Measurements from ENCODE around the gene CCR5AS.
"Not testable (repeated sequence)": the region's sequence is repeated elsewhere in the genome, so short reads cannot be mapped to it uniquely, and the experiment has no call there.

Gene CCR5AS

GRCh38 chr3:46348823-46349482 lies 57.9 kb downstream of the CCR5AS start:
- no peak for DNase-seq
- ATAC-seq (replicated peaks): peak; percentile 36
- peak overlapping the region; percentile 81 to 88 for H3K27ac Mint-ChIP-seq

DNA sequence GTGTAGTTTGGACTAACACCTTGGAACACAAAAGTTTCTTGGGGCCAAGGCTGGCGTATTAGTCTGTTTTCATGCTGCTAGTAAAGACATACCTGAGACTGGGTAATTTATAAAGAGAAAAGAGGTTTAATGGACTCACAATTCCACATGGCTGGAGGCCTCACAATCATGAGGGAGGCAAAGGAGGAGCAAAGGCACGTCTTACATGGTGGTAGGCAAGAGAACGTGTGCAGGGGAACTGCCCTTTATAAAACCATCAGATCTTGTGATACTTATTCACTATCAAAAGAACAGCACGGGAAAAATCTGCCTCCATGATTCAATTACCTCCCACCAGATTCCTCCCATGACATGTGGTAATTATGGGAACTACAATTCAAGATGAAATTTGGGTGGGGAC lies 62.4 kb downstream of the CCR5AS start:
- Mint-ChIP-seq H3K27me3 (no peaks in the 10 kb centered on the region), H3K9me3 (peaks cover 8 to 15% of the 10 kb centered on the region in 2 donors), H3K4me3 (no peak overlapping the region), H3K36me3 (ENCODE audit: insufficient read depth) (no peaks in the 10 kb centered on the region), H3K27ac (no peak overlapping the region), H3K4me1 (ENCODE audit: low read depth in 2 of 2) (peaks cover 16 to 18% of the 10 kb centered on the region in 2 donors)
- DNase-seq: no peak
- ATAC-seq (replicated peaks): no peak

More at GRCh38 chr3:46348823-46349482, 57.9 kb downstream of the CCR5AS start:
- H3K9me3 Mint-ChIP-seq: peaks cover 3 to 7% of the 10 kb centered on the region in 2 donors
- peaks cover 54 to 59% of the 10 kb centered on the region in 2 donors for H3K4me1 Mint-ChIP-seq (ENCODE audit: low read depth in 2 of 2)
- H3K4me3 Mint-ChIP-seq: peak overlapping the region; percentile 47 to 76
- H3K36me3 Mint-ChIP-seq (ENCODE audit: insufficient read depth): peaks cover 5% of the 10 kb centered on the region
- H3K27me3 Mint-ChIP-seq: no peaks in the 10 kb centered on the region

GRCh38 chr3:46338840-46339239 lies 68.0 kb downstream of the CCR5AS start:
- Mint-ChIP-seq H3K9me3 (peaks cover 6 to 10% of the 10 kb centered on the region in 2 donors), H3K27ac (no peak overlapping the region), H3K4me1 (ENCODE audit: low read depth in 2 of 2) (peaks cover 7 to 22% of the 10 kb centered on the region in 2 donors), H3K36me3 (ENCODE audit: insufficient read depth) (no peaks in the 10 kb centered on the region), H3K4me3 (no peak overlapping the region), H3K27me3 (no peaks in the 10 kb centered on the region)
- DNase-seq: no peak
- ATAC-seq (replicated peaks): no peak

DNA sequence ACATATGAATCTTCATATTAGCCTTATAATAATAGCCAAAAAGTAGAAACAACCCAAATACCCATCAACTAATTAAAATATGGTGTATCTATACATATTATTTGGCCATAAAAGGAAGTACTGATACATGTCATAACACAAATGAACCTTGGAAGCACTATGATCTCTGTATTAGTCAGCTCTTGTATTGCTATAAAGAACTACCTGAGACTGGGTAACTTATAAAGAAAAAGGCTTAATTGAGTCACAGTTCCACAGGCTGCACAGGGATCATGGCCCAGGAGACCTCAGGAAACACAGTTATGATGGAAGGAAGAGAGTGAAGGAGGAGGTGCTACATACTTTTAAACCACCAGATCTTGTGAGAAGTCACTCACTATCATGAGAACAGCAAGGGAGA lies 69.0 kb downstream of the CCR5AS start:
- ATAC-seq (replicated peaks): no peak
- H3K9me3 Mint-ChIP-seq: peaks cover 6 to 10% of the 10 kb centered on the region in 2 donors
- H3K36me3 Mint-ChIP-seq (ENCODE audit: insufficient read depth): no peaks in the 10 kb centered on the region
- H3K27ac Mint-ChIP-seq: no peak overlapping the region
- no peak overlapping the region for H3K4me3 Mint-ChIP-seq
- no peak for DNase-seq
- no peaks in the 10 kb centered on the region for H3K27me3 Mint-ChIP-seq
- H3K4me1 Mint-ChIP-seq (ENCODE audit: low read depth in 2 of 2): peaks cover 11 to 29% of the 10 kb centered on the region in 2 donors

GRCh38 chr3:46335541-46335940 lies 71.3 kb downstream of the CCR5AS start:
- H3K9me3 Mint-ChIP-seq: peaks cover 6 to 10% of the 10 kb centered on the region in 2 donors
- no peak overlapping the region for H3K27ac Mint-ChIP-seq
- H3K36me3 Mint-ChIP-seq (ENCODE audit: insufficient read depth): no peaks in the 10 kb centered on the region

DNA sequence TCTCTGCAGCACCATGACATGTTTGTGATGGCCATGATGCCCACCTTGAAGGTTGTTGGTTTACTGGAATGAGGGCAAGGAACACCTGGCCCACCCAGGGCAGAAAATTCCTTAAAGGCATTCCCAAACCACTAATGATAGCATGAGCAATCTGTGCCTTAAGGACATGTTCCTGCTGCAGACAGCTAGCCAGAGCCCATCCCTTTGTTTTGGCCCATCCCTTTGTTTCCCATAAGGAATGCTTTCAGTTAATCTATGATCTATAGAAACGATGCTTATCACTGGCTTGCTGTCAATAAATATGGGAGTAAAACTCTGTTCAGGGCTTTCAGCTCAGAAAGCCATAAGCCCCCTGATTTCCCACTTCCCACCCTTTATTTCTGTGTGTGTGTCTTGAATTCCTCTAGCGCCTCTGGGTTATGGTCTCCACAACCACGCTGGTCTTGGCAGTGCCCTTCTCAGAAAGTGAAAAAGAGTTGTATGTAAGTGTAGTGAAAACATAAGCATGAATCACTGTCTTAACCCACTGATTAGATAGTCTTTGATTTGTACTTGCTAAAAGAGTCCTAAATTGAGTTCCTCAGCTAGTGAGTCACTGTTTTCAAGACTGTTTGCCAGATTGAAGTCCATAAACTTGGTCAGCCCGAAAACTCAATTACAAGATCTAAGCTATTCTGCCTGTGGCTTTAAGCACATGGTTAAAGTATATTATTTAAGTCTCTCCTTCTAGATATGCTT lies 72.0 kb downstream of the CCR5AS start:
- peaks cover 4 to 6% of the 10 kb centered on the region in 2 donors for H3K9me3 Mint-ChIP-seq
- H3K27me3 Mint-ChIP-seq: no peaks in the 10 kb centered on the region
- H3K36me3 Mint-ChIP-seq (ENCODE audit: insufficient read depth): no peaks in the 10 kb centered on the region
- ATAC-seq (replicated peaks): no peak
- H3K4me3 Mint-ChIP-seq: no peak overlapping the region
- peak overlapping the region in 1 of 2 donors; percentile 21 for H3K27ac Mint-ChIP-seq
- H3K4me1 Mint-ChIP-seq (ENCODE audit: low read depth in 2 of 2): peaks cover 11 to 35% of the 10 kb centered on the region in 2 donors
- DNase-seq: no peak

More at GRCh38 chr3:46335541-46335940, 71.3 kb downstream of the CCR5AS start:
- ATAC-seq (replicated peaks) (no peak), DNase-seq (no peak)
- H3K27me3 Mint-ChIP-seq: no peaks in the 10 kb centered on the region
- no peak overlapping the region for H3K4me3 Mint-ChIP-seq
- H3K4me1 Mint-ChIP-seq (ENCODE audit: low read depth in 2 of 2): peaks cover 11 to 35% of the 10 kb centered on the region in 2 donors

DNA sequence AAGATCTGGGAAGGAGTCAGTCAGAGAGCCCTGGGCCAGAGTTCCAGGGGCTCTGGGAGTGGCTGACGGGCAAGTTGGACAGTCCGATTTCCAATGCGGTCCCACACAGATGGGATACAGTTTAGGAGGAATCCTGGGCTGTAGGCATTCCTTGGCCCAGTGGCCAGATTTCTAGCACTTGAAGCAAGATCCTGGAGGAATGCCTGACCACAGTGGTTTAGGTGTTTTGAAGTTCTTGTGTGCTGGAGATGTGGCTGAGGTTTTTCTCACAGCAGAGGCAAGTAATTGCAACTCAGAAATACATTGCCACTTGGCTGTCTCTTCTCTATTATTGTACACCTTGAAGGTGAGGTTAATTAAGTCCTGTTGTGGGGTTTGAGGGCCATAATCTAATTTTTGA lies 76.2 kb downstream of the CCR5AS start:
- H3K27ac Mint-ChIP-seq; ATAC-seq (replicated peaks); H3K9me3 Mint-ChIP-seq; H3K27me3 Mint-ChIP-seq; DNase-seq; H3K4me3 Mint-ChIP-seq; H3K36me3 Mint-ChIP-seq (ENCODE audit: insufficient read depth): not testable (repeated sequence)
- peaks cover 9 to 18% of the 10 kb centered on the region in 2 donors for H3K4me1 Mint-ChIP-seq (ENCODE audit: low read depth in 2 of 2)

DNA sequence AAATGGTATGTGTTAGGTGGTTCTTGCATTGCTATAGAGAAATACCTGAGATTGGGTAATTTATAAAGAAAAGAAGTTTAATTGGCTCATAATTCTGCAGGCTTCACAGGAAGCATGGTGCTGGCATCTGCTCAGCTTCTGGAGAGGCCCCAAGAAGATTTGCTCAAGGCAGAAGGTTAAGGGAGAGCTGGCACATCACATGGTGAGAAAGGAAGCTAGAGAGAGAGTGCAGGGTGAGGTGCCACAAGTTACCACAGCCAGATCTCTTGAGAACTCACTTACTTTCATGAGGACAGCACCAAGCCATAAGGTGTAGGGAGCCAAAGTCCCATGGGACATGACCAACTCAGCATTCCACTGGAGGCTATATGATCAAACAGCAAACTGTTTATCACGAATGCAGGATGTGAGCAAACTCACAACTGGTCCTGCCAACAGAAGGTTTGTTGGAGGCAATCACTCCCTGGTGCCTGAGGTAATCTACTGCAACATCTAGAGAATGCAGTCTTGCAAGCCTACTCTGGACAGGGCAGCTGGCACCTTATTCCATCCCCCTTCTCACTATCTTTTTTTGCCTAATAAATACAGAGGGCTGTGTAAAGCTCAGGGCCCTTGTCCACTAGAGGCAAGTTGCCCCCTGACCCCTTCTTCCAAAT lies 81.1 kb downstream of the CCR5AS start:
- Mint-ChIP-seq H3K4me3 (peak overlapping the region in 1 of 2 donors; percentile 50), H3K4me1 (ENCODE audit: low read depth in 2 of 2) (peaks cover 5 to 6% of the 10 kb centered on the region in 2 donors), H3K27ac (peak overlapping the region; percentile 59 to 82)

GRCh38 chr3:46324036-46324435 lies 82.8 kb downstream of the CCR5AS start:
- no peaks in the 10 kb centered on the region for H3K27me3 Mint-ChIP-seq
- H3K4me3 Mint-ChIP-seq: no peak overlapping the region
- H3K9me3 Mint-ChIP-seq: no peaks in the 10 kb centered on the region
- no peak overlapping the region for H3K27ac Mint-ChIP-seq
- peaks cover 2% of the 10 kb centered on the region for H3K36me3 Mint-ChIP-seq (ENCODE audit: insufficient read depth)
- peaks cover 5 to 6% of the 10 kb centered on the region in 2 donors for H3K4me1 Mint-ChIP-seq (ENCODE audit: low read depth in 2 of 2)
- ATAC-seq (replicated peaks): no peak
- DNase-seq: no peak

More for the DNA sequence above, 81.1 kb downstream of the CCR5AS start:
- DNase-seq (peak in 1 of 3 experiments; percentile 5), ATAC-seq (replicated peaks) (peak; percentile 69)
- no peaks in the 10 kb centered on the region for H3K27me3 Mint-ChIP-seq
- H3K36me3 Mint-ChIP-seq (ENCODE audit: insufficient read depth): peaks cover 2% of the 10 kb centered on the region
- no peaks in the 10 kb centered on the region for H3K9me3 Mint-ChIP-seq

DNA sequence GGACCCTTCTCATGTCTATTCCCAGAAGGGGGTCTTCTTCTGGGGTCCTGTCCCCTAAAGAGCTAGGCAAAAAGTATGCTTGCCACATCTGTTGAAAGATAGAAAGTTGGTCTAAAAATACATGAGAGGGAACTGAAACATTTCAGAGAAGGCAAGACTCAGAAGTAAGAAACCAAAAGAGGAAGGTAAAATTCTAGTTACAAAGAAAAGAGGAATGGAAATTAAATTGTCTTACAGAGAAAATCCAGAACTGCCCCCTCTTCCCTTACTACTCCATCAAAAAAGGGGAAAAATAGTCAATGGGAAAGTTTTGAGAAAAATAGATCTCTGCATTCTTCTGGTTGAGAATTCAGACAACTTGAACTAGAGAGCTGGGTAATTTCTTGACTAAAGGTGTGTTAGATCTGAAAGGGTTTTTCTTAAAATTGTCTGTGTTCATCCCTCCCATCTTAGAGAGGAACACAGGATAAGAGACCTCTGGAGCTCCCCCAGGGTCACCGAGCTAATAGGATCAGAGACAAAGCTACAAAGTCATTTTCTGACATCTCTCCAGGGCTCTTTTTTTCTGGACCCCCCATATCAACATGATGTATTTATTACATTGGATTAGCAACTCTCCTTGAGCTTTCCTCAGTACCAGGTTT lies 85.3 kb downstream of the CCR5AS start:
- Mint-ChIP-seq H3K4me1 (ENCODE audit: low read depth in 2 of 2) (peaks cover 5 to 6% of the 10 kb centered on the region in 2 donors), H3K4me3 (no peak overlapping the region), H3K27me3 (no peaks in the 10 kb centered on the region), H3K9me3 (no peaks in the 10 kb centered on the region), H3K36me3 (ENCODE audit: insufficient read depth) (peaks cover 2% of the 10 kb centered on the region), H3K27ac (no peak overlapping the region)
- DNase-seq: no peak
- ATAC-seq (replicated peaks): no peak

GRCh38 chr3:46318207-46318927 lies 88.5 kb downstream of the CCR5AS start:
- Mint-ChIP-seq H3K4me3 (no peak overlapping the region), H3K27me3 (no peaks in the 10 kb centered on the region), H3K4me1 (ENCODE audit: low read depth in 2 of 2) (peaks cover 3% of the 10 kb centered on the region in 2 donors), H3K9me3 (no peaks in the 10 kb centered on the region), H3K36me3 (ENCODE audit: insufficient read depth) (no peaks in the 10 kb centered on the region), H3K27ac (no peak overlapping the region)
- ATAC-seq (replicated peaks) (no peak), DNase-seq (no peak)

- Mint-ChIP-seq H3K27me3 (no peaks in the 10 kb centered on the region), H3K9me3 (no peaks in the 10 kb centered on the region), H3K27ac (no peak overlapping the region), H3K4me1 (ENCODE audit: low read depth in 2 of 2) (peaks cover 3% of the 10 kb centered on the region in 2 donors), H3K4me3 (no peak overlapping the region), H3K36me3 (ENCODE audit: insufficient read depth) (no peaks in the 10 kb centered on the region)
- no peak for ATAC-seq (replicated peaks)
- no peak for DNase-seq
These were observed 90.7 kb downstream of the CCR5AS start for GRCh38 chr3:46316206-46316605.

GRCh38 chr3:46314517-46314916 lies 92.3 kb downstream of the CCR5AS start:
- Mint-ChIP-seq H3K27me3 (no peaks in the 10 kb centered on the region), H3K27ac (no peak overlapping the region), H3K36me3 (ENCODE audit: insufficient read depth) (no peaks in the 10 kb centered on the region), H3K9me3 (no peaks in the 10 kb centered on the region), H3K4me3 (no peak overlapping the region), H3K4me1 (ENCODE audit: low read depth in 2 of 2) (peaks cover 3% of the 10 kb centered on the region in 2 donors)
- ATAC-seq (replicated peaks): no peak
- DNase-seq: no peak

Measured in effector memory CD8-positive, alpha-beta T cell (primary cell).